ENCODE results near the gene FBXO27. TPM values are rescaled to one million over a fixed set of nuclear protein-coding genes. Genes with fewer than 3 reads are reported as not detected.

The FBXO27 gene
- total and polyA plus RNA-seq, 2 of the 4 experiments (the other 2 are of a cell fraction) = 0.18 to 0.50 TPM

DNA sequence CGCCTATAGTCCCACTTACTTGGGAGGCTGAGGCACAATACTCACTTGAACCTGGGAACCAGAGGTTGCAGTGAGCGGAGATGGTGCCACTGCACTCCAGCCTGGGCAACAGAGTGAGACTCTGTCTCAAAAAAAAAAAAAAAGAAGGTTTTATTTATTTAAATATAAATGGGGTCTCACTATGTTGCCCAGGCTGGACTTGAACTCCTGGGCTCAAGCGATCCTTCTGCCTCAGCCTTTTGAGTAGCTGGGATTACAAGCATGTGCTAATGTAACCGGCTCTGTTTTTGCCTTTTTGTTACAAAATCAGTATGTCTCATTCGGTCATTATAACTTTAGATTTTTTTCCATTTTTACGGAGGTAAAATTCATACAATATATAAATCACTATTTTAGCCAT, 24.2 kb downstream of the FBXO27 start:
- Histone ChIP-seq H2BK5ac (ENCODE audit: low read depth, low read length, poor library complexity, severe bottlenecking) (no peak overlapping the region), H2BK120ac (ENCODE audit: low read depth, low read length) (no peak overlapping the region), H3K18ac (ENCODE audit: low read depth, low read length) (no peak overlapping the region), H3K9ac (ENCODE audit: low read depth, low read length) (no peak overlapping the region), H3K14ac (replicated peaks; ENCODE audit: low read depth, low read length) (no peak overlapping the region), H4K5ac (ENCODE audit: low read depth, low read length) (no peak overlapping the region), H3K4me1 (ENCODE audit: control insufficient read depth, insufficient read depth, low read length) (no peaks in the 10 kb centered on the region), H3K79me1 (ENCODE audit: low read depth in 1 of 2, low read length in 2 of 2) (no peaks in the 10 kb centered on the region), H4K20me1 (ENCODE audit: insufficient read depth, low read length) (no peaks in the 10 kb centered on the region), H3K36me3 (ENCODE audit: control insufficient read depth, insufficient read depth, low read length) (no peaks in the 10 kb centered on the region), H4K8ac (ENCODE audit: low read depth in 2 of 2, low read length in 2 of 2) (no peak overlapping the region), H2BK20ac (ENCODE audit: low read depth, low read length) (no peak overlapping the region), H3K56ac (ENCODE audit: extremely low read depth, insufficient read depth, low read length) (no peak overlapping the region), H2AK5ac (ENCODE audit: low read depth, low read length) (no peak overlapping the region), H3K27me3 (ENCODE audit: control insufficient read depth, insufficient read depth, low read length) (peaks cover 14% of the 10 kb centered on the region), H4K91ac (ENCODE audit: insufficient read depth, low read depth, low read length) (no peak overlapping the region), H2AFZ (replicated peaks; ENCODE audit: low read length, poor library complexity) (no peak overlapping the region), H3K23ac (ENCODE audit: low read depth, low read length) (no peak overlapping the region), H3K27ac (ENCODE audit: insufficient read depth, low read length) (no peak overlapping the region), H3K9me1 (ENCODE audit: insufficient read depth, low read length) (no peaks in the 10 kb centered on the region), H2BK15ac (ENCODE audit: low read depth, low read length) (no peak overlapping the region), H3K4me3 (ENCODE audit: insufficient read depth, low read depth, low read length) (no peak overlapping the region), H2AK9ac (replicated peaks; ENCODE audit: low read depth, low read length, poor library complexity) (no peak overlapping the region), H3K9me3 (ENCODE audit: control insufficient read depth, insufficient read depth, low read length) (no peaks in the 10 kb centered on the region), H3K4me2 (ENCODE audit: low read depth, low read length) (no peak overlapping the region), H3K4ac (ENCODE audit: low read depth, low read length) (no peak overlapping the region)
- in situ Hi-C loops (cut with MboI; ENCODE audit: low sequenced_read_pairs) (no loop called here), intact Hi-C loops (cut with micrococcal nuclease) (no loop called here), dilution Hi-C loops (cut with HindIII; ENCODE audit: low sequenced_read_pairs, unreplicated experiment) (no loop called here)
- POLR2A ChIA-PET (ENCODE audit: unreplicated experiment) = no interaction called here
- DNase-seq (no peak), ATAC-seq (ENCODE audit: low read depth) (no peak)
- CTCF ChIA-PET = interaction anchor here (0.7 kb wide), 1 partner anchor 1080 kb away, joined by 6 read pairs; no protein-coding TSS in a partner anchor
- no CpG with 5 or more reads among the region's 6 CpGs for WGBS, 2 experiments (ENCODE audit: extremely low coverage in 2 of 2, insufficient read length in 1 of 2)
- TF ChIP-seq NFE2L2 (IDR thresholded peaks at IDR 0.05; ENCODE audit: low read depth, low read length) (no peak), RAD21 (IDR thresholded peaks at IDR 0.05; ENCODE audit: low read length) (no peak), RFX5 (IDR thresholded peaks at IDR 0.05; ENCODE audit: low read depth, low read length) (no peak), FOS (IDR thresholded peaks at IDR 0.05; ENCODE audit: low read depth, low read length) (no peak), POLR2A (IDR thresholded peaks at IDR 0.05; ENCODE audit: low read depth, low read length) (no peak), CEBPB (IDR thresholded peaks at IDR 0.05; ENCODE audit: low read depth, low read length) (no peak), SMC3 (IDR thresholded peaks at IDR 0.05; ENCODE audit: low read depth, low read length) (no peak), RCOR1 (IDR thresholded peaks at IDR 0.05; ENCODE audit: insufficient replicate concordance, low read length) (no peak), MAFK (IDR thresholded peaks at IDR 0.05; ENCODE audit: low read depth, low read length) (no peak), BHLHE40 (IDR thresholded peaks at IDR 0.05; ENCODE audit: low read depth, low read length) (no peak)
- TF ChIP-seq, protein P1, sequence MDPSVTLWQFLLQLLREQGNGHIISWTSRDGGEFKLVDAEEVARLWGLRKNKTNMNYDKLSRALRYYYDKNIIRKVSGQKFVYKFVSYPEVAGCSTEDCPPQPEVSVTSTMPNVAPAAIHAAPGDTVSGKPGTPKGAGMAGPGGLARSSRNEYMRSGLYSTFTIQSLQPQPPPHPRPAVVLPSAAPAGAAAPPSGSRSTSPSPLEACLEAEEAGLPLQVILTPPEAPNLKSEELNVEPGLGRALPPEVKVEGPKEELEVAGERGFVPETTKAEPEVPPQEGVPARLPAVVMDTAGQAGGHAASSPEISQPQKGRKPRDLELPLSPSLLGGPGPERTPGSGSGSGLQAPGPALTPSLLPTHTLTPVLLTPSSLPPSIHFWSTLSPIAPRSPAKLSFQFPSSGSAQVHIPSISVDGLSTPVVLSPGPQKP (IDR thresholded peaks at IDR 0.05; ENCODE audit: borderline replicate concordance, low read depth, low read length) = no peak
- TF ChIP-seq, protein P2, sequence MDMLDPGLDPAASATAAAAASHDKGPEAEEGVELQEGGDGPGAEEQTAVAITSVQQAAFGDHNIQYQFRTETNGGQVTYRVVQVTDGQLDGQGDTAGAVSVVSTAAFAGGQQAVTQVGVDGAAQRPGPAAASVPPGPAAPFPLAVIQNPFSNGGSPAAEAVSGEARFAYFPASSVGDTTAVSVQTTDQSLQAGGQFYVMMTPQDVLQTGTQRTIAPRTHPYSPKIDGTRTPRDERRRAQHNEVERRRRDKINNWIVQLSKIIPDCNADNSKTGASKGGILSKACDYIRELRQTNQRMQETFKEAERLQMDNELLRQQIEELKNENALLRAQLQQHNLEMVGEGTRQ (IDR thresholded peaks at IDR 0.05; ENCODE audit: low read depth, low read length) = no peak
- BruUV-seq (replicated peaks) = no TSS peak

Data from IMR-90 (cell line).